IMR-90 (cell line): ENCODE measurements around the gene CSAD.

Experiments used
- CEBPB ChIP-seq: IDR thresholded peaks from 2 replicates; pipeline ENCODE4 v1.6.1; 2012; ENCODE audit warnings: low read depth, low read length, improper control_type of control experiment
- CTCF ChIP-seq: conservative IDR thresholded peaks from 2 replicates; pipeline ENCODE4 v1.5.1; 2012; ENCODE audit warnings: mild to moderate bottlenecking, low read depth, low read length, improper control_type of control experiment
- FOS ChIP-seq: fragments of 150-350 bp; IDR thresholded peaks from 2 replicates; pipeline ENCODE4 v1.6.1; 2016; ENCODE audit warnings: low read depth, low read length
- MAFK ChIP-seq: IDR thresholded peaks from 2 replicates; pipeline ENCODE4 v1.6.1; 2012; ENCODE audit warnings: low read depth, low read length, improper control_type of control experiment
- POLR2A ChIP-seq: IDR thresholded peaks from 2 replicates; pipeline ENCODE4 v1.6.1; 2012; ENCODE audit warnings: mild to moderate bottlenecking, low read depth, low read length
- RAD21 ChIP-seq: IDR thresholded peaks from 2 replicates; pipeline ENCODE4 v1.6.1; 2012; ENCODE audit warnings: low read length, improper control_type of control experiment
- RCOR1 ChIP-seq: IDR thresholded peaks from 2 replicates; pipeline ENCODE4 v1.6.1; 2012; ENCODE audit warnings: mild to moderate bottlenecking, low read length, improper control_type of control experiment; ENCODE audit not compliant: insufficient replicate concordance
- RFX5 ChIP-seq: IDR thresholded peaks from 2 replicates; pipeline ENCODE4 v1.8.0; 2012; ENCODE audit warnings: low read depth, mild to moderate bottlenecking, low read length, moderate library complexity
- SMC3 ChIP-seq: fragments of 150-350 bp; IDR thresholded peaks from 2 replicates; pipeline ENCODE4 v1.6.1; 2016; ENCODE audit warnings: low read depth, mild to moderate bottlenecking, antibody characterized with exemption, low read length, moderate library complexity

GRCh38 chr12:53185582-53186153 is 4.9 kb upstream of the CSAD start:
- TF ChIP-seq CTCF (no peak), MAFK (no peak), SMC3 (no peak; the same call in 1 of the 2 replicates), FOS (no peak), CEBPB (no peak), RAD21 (no peak), RCOR1 (no peak), POLR2A (no peak), RFX5 (no peak)
